GM12878 (cell line): ENCODE measurements around the gene ADAMTS17. TPM values are rescaled to one million over a fixed set of nuclear protein-coding genes. Genes with fewer than 3 reads are reported as not detected.

ENCODE experiments used
- ATAC-seq: fragments of 200-7000 bp; cut with Tn5 transposase; 3 replicates; pipeline ENCODE4 v1.9.1; 2020; ENCODE audit warnings: mild to moderate bottlenecking, moderate library complexity
- BruUV-seq: library from RNA; stranded (reverse); fragments of 400-500 nt; replicated peaks from 2 replicates; lab custom pipeline; 2021; lab: Mats Ljungman, UMichigan
- CTCF ChIA-PET: fragments of 300-600 bp; sonication (Branson Sonifier 250); formaldehyde crosslinking; extraction: SDS; loops from one replicate; lab custom pipeline; 2021; ENCODE audit warnings: inconsistent platforms; lab: Yijun Ruan, JAX
- POLR2A ChIA-PET: fragments of 350-600 bp; formaldehyde crosslinking; extraction: SDS; loops from one replicate; lab custom pipeline; 2021; ENCODE audit warnings: inconsistent platforms; lab: Charles Lee
- RAD21 ChIA-PET: fragments of 300-600 bp; sonication (Branson Sonifier 250); formaldehyde crosslinking; loops from one replicate; lab custom pipeline; 2023; ENCODE audit warnings: antibody characterized with exemption; ENCODE audit not compliant: unreplicated experiment; lab: Charles Lee
- SMC1A ChIA-PET: fragments of 300-600 bp; sonication (Branson Sonifier 250); formaldehyde crosslinking; loops from one replicate; lab custom pipeline; 2023; ENCODE audit not compliant: unreplicated experiment, uncharacterized antibody; lab: Charles Lee
- DNase-seq: peaks from one replicate; pipeline ENCODE4 v3.0.0-alpha.2; 2011; ENCODE audit warnings: low read depth, low spot score
- FAIRE-seq: peaks from 3 replicates; lab custom pipeline; 2011; peaks lifted over from hg19 to GRCh38; lab: Jason Lieb, UNC
- H2AFZ ChIP-seq: 2 replicates; pipeline ENCODE4 v1.6.0; 2011; ENCODE audit warnings: low read depth, low read length, control low read depth; ENCODE audit not compliant: control insufficient read depth
- H3K27ac ChIP-seq: 2 replicates; pipeline ENCODE4 v1.5.1; 2011; ENCODE audit warnings: control low read depth; ENCODE audit not compliant: control insufficient read depth, insufficient read depth
- H3K27me3 ChIP-seq, 2 experiments: replicated peaks in 1 of 2; 2 replicates each; pipeline versions ENCODE4 v1.6.0 to v1.6.1; 2011; ENCODE audit warnings: low read length in 1 of 2; ENCODE audit not compliant: control insufficient read depth in 2 of 2, insufficient read depth in 2 of 2
- H3K36me3 ChIP-seq, 2 experiments: 2 replicates each; pipeline ENCODE4 v1.5.1; 2011; ENCODE audit warnings: low read length in 1 of 2; ENCODE audit not compliant: control insufficient read depth in 2 of 2, insufficient read depth in 2 of 2
- H3K4me1 ChIP-seq: 2 replicates; pipeline ENCODE4 v1.6.1; 2011; ENCODE audit warnings: mild to moderate bottlenecking, low read length, moderate library complexity, mixed read lengths; ENCODE audit not compliant: control insufficient read depth, insufficient read depth
- H3K4me2 ChIP-seq: 2 replicates; pipeline ENCODE4 v1.6.0; 2011; ENCODE audit warnings: control low read depth; ENCODE audit not compliant: control insufficient read depth, insufficient read depth
- H3K4me3 ChIP-seq: fragments of 200-600 bp; sonication (generic); 2 replicates; pipeline ENCODE4 v1.5.1; 2016
- H3K79me2 ChIP-seq: 2 replicates; pipeline ENCODE4 v1.6.0; 2011; ENCODE audit warnings: low read length; ENCODE audit not compliant: control insufficient read depth, insufficient read depth
- H3K9ac ChIP-seq: 2 replicates; pipeline ENCODE4 v1.8.0; 2011; ENCODE audit warnings: low read length, control low read depth, mixed read lengths; ENCODE audit not compliant: control insufficient read depth, insufficient read depth
- H3K9me3 ChIP-seq: replicated peaks from 3 replicates; pipeline ENCODE4 v1.5.1; 2011; ENCODE audit warnings: mild to moderate bottlenecking, low read length; ENCODE audit not compliant: control insufficient read depth, insufficient read depth
- H4K20me1 ChIP-seq: 2 replicates; pipeline ENCODE4 v1.6.0; 2011; ENCODE audit not compliant: control insufficient read depth, insufficient read depth
- BCL11A ChIP-seq: IDR thresholded peaks from 2 replicates; pipeline ENCODE4 v1.6.1; 2011; ENCODE audit warnings: low read depth, low read length
- BMI1 ChIP-seq: fragments of 450-650 bp; IDR thresholded peaks from 2 replicates; pipeline ENCODE4 v1.6.1; 2016; ENCODE audit warnings: mild to moderate bottlenecking, moderate library complexity, borderline replicate concordance
- ESRRA ChIP-seq: IDR thresholded peaks from 2 replicates; pipeline ENCODE4 v1.6.1; 2012; ENCODE audit warnings: mild to moderate bottlenecking, low read length, improper control_type of control experiment
- FOXK2 ChIP-seq: fragments of 450-650 bp; IDR thresholded peaks from 2 replicates; pipeline ENCODE4 v1.6.1; 2017; ENCODE audit warnings: mild to moderate bottlenecking, moderate library complexity
- GATAD2B ChIP-seq: fragments of 450-650 bp; conservative IDR thresholded peaks from 2 replicates; pipeline ENCODE4 v1.6.1; 2017; ENCODE audit warnings: low read depth, mild to moderate bottlenecking, moderate library complexity
- MEF2B ChIP-seq: fragments of 450-650 bp; IDR thresholded peaks from 2 replicates; pipeline ENCODE4 v1.6.1; 2018; ENCODE audit warnings: mild to moderate bottlenecking, moderate library complexity; ENCODE audit not compliant: partially characterized antibody, poor library complexity, severe bottlenecking
- SMARCA5 ChIP-seq: fragments of 450-650 bp; IDR thresholded peaks from 2 replicates; pipeline ENCODE4 v1.6.1; 2017; ENCODE audit warnings: mild to moderate bottlenecking
- TCF12 ChIP-seq: IDR thresholded peaks from 2 replicates; pipeline ENCODE4 v1.6.1; 2011; ENCODE audit warnings: low read depth, mild to moderate bottlenecking, low read length
- ZNF622 ChIP-seq: fragments of 450-650 bp; IDR thresholded peaks from 2 replicates; pipeline ENCODE4 v1.6.1; 2017; ENCODE audit warnings: mild to moderate bottlenecking, inconsistent platforms
- WGBS: methylation state at CpG from one replicate; pipeline ENCODE4 v1.1.6; 2016; ENCODE audit warnings: low lambda C conversion rate; ENCODE audit not compliant: insufficient replicate concordance, insufficient coverage; ENCODE audit errors: missing lambda C conversion rate; 5-methylcytosine and 5-hydroxymethylcytosine counted together
- in situ Hi-C: fragments of 300-500 bp; cut with MboI; formaldehyde crosslinking; loops from 9 replicates; pipeline ENCODE4 v1.14.3; 2018; ENCODE audit warnings: mixed read lengths
- intact Hi-C: fragments of 100-400 bp; cut with micrococcal nuclease; formaldehyde crosslinking; loops from one replicate; pipeline ENCODE4 v1.14.2; 2022; ENCODE audit not compliant: unreplicated experiment
- polyA plus RNA-seq, 11 experiments: library from polyadenylated mRNA; depleted of rRNA in 4 of 11; unstranded in 6 of 11; stranded (reverse) in 5 of 11; fragments of >200 nt; fragmentation: Nextera tagmentation in 4 of 11; fragmentation: Illumina TruSeq in 1 of 11; extraction: Ambion mirVana in 4 of 11; extraction: Trizol in 1 of 11; gene quantifications; 1 replicate in 1 of 11; 2 replicates in 10 of 11; pipeline versions ENCODE4 v1.2.1 to v1.2.3, GENCODE V29; 2011 to 2016; ENCODE audit warnings: inconsistent platforms in 2 of 11, missing spikeins in 2 of 11, low read depth in 1 of 11
- total RNA-seq, 4 experiments: library from RNA; depleted of rRNA in 3 of 4; stranded (reverse); fragments of >200 nt in 3 of 4; fragmentation: Illumina TruSeq in 1 of 4; extraction: Trizol in 1 of 4; gene quantifications; 2 replicates each; pipeline versions ENCODE4 v1.2.1 to v1.2.3, GENCODE V29; 2013 to 2021
- TF ChIP-seq, protein P1 (sequence below): IDR thresholded peaks from 2 replicates; pipeline ENCODE4 v1.6.1; 2011; ENCODE audit warnings: borderline replicate concordance, low read depth, mild to moderate bottlenecking, moderate library complexity, mixed read lengths, low read length; ENCODE audit not compliant: insufficient read depth; ENCODE audit errors: extremely low read length
- TF ChIP-seq, protein P2 (sequence below): fragments of 450-650 bp; IDR thresholded peaks from 2 replicates; pipeline ENCODE4 v1.6.1; 2017; ENCODE audit warnings: mild to moderate bottlenecking, moderate library complexity

ADAMTS17 gene
- total and polyA plus RNA-seq, 10 of the 15 experiments (the other 5 are each of a cell fraction or from before 2014, with no cell fraction given) = 0.04 to 0.50 (median 0.10) TPM; not detected in 4

DNA sequence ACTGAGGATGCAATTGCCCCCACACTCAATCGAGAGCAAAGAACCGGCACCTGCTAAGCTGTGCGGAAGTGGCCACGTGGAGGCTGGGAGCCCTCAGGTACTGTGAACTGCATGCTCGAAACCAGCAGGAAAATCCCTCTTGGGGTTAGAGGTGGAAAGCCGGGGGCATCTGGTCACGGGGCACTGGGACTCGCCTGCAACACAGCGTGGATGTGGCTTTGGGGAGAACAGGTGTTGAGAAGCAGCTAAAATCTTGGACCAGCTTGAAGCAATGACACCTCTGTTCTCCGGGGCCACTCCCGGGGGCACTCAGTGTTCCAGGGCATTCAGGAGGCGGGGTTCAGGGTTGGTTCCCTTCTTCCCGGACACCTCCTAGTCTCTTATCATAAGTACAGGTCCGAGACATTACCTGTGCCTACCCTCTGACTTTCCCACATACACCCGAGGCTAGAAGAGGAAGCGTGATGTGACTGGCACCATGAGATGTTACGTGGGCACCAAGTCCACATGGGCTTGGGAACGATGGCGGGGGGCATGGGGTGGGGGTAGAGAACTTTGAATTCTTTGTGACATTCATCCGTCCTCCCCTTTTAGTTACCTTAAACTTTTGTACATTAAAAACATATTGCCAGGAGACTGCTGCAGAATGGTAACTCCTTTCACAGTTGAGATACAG lies 172.0 kb downstream of the ADAMTS17 start:
- no peaks in the 10 kb centered on the region for H3K79me2 ChIP-seq
- H3K9me3 ChIP-seq = peaks cover 28% of the 10 kb centered on the region
- in situ Hi-C loops = no loop called here
- H3K4me2 ChIP-seq = peak overlapping the region; percentile 60
- peaks cover 19% of the 10 kb centered on the region for H3K4me1 ChIP-seq
- ChIA-PET RAD21 (interaction anchor here (1.2 kb wide), 1 partner anchor 209 kb away, joined by 3 read pairs; no protein-coding TSS in a partner anchor), CTCF (interaction anchor here (0.6 kb wide), 1 partner anchor 241 kb away, joined by 3 read pairs; no protein-coding TSS in a partner anchor), POLR2A (no interaction called here), SMC1A (no interaction called here)
- FAIRE-seq (no peak), DNase-seq (no peak), ATAC-seq (no peak; the same call in 2 of the 3 replicates)
- intact Hi-C loops = no loop called here
- H3K9ac ChIP-seq = no peak overlapping the region
- no peaks in the 10 kb centered on the region for H4K20me1 ChIP-seq
- no peak overlapping the region for H3K4me3 ChIP-seq
- H2AFZ ChIP-seq = no peak overlapping the region; the same call in 1 of the 2 replicates
- no peaks in the 10 kb centered on the region for H3K36me3 ChIP-seq
- WGBS = 18% methylated on average over 20 of the region's 20 CpGs
- BruUV-seq = no TSS peak
- TF ChIP-seq GATAD2B = no peak
- 0 out of 2 replicates have a peak, but pooled peaks have one; percentile 7 for TF ChIP-seq TCF12
- no peak overlapping the region; the same call in 1 of the 2 replicates for H3K27ac ChIP-seq
- H3K27me3 ChIP-seq = no peaks in the 10 kb centered on the region

DNA sequence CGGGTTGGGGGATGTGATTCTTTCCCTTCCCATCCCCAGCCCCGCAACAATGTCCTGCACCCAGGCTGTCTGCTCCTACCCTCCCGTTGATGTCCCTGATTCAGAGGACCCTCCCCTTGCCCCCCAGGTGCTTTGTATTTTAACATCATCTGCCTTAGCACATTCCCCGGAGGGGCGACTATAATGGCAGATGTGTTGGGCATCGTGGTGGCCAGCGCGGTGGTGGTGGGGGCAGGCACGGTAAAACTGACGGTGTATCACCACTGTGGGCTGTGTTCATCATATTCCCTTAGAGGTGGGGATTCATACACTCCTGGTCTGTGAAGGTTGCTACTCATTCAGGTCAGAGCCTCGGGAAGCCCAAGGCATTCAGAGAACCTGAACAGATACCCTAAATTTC lies 173.0 kb downstream of the ADAMTS17 start:
- 35% methylated on average over 10 of the region's 11 CpGs for WGBS
- no peak for DNase-seq
- Histone ChIP-seq H3K79me2 (no peaks in the 10 kb centered on the region), H3K4me3 (no peak overlapping the region), H3K36me3 (no peaks in the 10 kb centered on the region), H3K4me1 (peaks cover 19% of the 10 kb centered on the region), H4K20me1 (no peaks in the 10 kb centered on the region), H3K27ac (no peak overlapping the region), H3K4me2 (no peak overlapping the region), H3K9ac (no peak overlapping the region), H3K9me3 (peaks cover 23% of the 10 kb centered on the region), H3K27me3 (no peaks in the 10 kb centered on the region), H2AFZ (no peak overlapping the region)
- ChIA-PET CTCF (no interaction called here), SMC1A (no interaction called here), POLR2A (no interaction called here), RAD21 (no interaction called here)
- no peak for ATAC-seq
- intact Hi-C loops (no loop called here), in situ Hi-C loops (no loop called here)
- no TSS peak for BruUV-seq
- FAIRE-seq = no peak
- TF ChIP-seq, protein P1, sequence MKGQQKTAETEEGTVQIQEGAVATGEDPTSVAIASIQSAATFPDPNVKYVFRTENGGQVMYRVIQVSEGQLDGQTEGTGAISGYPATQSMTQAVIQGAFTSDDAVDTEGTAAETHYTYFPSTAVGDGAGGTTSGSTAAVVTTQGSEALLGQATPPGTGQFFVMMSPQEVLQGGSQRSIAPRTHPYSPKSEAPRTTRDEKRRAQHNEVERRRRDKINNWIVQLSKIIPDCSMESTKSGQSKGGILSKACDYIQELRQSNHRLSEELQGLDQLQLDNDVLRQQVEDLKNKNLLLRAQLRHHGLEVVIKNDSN = no peak
- TF ChIP-seq SMARCA5 = no peak
- TF ChIP-seq, protein P2, sequence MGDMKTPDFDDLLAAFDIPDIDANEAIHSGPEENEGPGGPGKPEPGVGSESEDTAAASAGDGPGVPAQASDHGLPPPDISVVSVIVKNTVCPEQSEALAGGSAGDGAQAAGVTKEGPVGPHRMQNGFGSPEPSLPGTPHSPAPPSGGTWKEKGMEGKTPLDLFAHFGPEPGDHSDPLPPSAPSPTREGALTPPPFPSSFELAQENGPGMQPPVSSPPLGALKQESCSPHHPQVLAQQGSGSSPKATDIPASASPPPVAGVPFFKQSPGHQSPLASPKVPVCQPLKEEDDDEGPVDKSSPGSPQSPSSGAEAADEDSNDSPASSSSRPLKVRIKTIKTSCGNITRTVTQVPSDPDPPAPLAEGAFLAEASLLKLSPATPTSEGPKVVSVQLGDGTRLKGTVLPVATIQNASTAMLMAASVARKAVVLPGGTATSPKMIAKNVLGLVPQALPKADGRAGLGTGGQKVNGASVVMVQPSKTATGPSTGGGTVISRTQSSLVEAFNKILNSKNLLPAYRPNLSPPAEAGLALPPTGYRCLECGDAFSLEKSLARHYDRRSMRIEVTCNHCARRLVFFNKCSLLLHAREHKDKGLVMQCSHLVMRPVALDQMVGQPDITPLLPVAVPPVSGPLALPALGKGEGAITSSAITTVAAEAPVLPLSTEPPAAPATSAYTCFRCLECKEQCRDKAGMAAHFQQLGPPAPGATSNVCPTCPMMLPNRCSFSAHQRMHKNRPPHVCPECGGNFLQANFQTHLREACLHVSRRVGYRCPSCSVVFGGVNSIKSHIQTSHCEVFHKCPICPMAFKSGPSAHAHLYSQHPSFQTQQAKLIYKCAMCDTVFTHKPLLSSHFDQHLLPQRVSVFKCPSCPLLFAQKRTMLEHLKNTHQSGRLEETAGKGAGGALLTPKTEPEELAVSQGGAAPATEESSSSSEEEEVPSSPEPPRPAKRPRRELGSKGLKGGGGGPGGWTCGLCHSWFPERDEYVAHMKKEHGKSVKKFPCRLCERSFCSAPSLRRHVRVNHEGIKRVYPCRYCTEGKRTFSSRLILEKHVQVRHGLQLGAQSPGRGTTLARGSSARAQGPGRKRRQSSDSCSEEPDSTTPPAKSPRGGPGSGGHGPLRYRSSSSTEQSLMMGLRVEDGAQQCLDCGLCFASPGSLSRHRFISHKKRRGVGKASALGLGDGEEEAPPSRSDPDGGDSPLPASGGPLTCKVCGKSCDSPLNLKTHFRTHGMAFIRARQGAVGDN = no peak
- no peak for TF ChIP-seq BCL11A
- no peak for TF ChIP-seq ZNF622
- TF ChIP-seq BMI1 = no peak
- no peak for TF ChIP-seq ESRRA
- no peak for TF ChIP-seq FOXK2
- TF ChIP-seq MEF2B = no peak
